ENCODE data around the gene C14orf93.

C14orf93 gene

GRCh38 chr14:23000860-23001259 lies 9.1 kb downstream of the C14orf93 start:
- intact Hi-C loops (cut with micrococcal nuclease): no loop called here
- Mint-ChIP-seq H3K4me3 (no peak overlapping the region), H3K9me3 (no peaks in the 10 kb centered on the region), H3K36me3 (ENCODE audit: low read depth) (no peaks in the 10 kb centered on the region), H3K4me1 (ENCODE audit: low read depth) (no peaks in the 10 kb centered on the region), H3K27ac (no peak overlapping the region), H3K27me3 (no peaks in the 10 kb centered on the region)

DNA sequence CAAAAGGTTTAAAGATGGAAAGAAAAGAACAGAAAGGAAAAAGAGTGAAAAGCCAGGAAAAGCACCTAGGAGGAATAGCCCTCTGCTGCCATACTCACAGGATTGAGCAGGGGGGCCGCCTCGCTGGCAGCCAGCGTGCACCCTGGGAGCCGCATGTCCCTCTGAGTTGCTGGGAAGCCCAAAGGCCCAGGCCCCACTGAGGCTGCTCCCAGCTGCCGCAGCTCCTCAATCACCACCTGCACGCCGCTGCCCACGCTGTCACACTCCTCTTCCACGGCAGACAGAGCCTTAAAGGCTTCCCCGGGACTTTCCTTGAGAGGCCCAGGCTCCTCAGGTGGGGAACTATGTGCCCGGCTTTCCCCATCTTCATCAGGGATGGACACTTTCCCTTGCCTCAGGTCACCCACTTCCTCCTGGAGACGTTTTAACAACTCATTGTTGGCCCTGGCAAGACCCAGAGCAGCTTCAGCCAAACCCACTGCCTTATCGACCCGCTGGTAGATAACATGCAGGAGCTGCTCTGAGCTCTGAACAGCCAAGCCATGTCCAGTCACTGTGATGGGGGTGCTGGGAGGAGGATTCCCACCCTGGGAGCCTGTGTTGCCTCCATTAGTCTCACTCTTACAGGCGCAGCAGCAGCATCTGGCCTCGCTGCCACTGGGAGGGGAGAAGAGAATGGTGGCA lies 11.5 kb downstream of the C14orf93 start:
- H3K36me3 Mint-ChIP-seq (ENCODE audit: low read depth): peaks cover 5% of the 10 kb centered on the region
- H3K27ac Mint-ChIP-seq: no peak overlapping the region
- H3K27me3 Mint-ChIP-seq: no peaks in the 10 kb centered on the region
- no peak overlapping the region for H3K4me3 Mint-ChIP-seq
- H3K9me3 Mint-ChIP-seq: no peaks in the 10 kb centered on the region
- intact Hi-C loops (cut with micrococcal nuclease): no loop called here
- H3K4me1 Mint-ChIP-seq (ENCODE audit: low read depth): no peaks in the 10 kb centered on the region

DNA sequence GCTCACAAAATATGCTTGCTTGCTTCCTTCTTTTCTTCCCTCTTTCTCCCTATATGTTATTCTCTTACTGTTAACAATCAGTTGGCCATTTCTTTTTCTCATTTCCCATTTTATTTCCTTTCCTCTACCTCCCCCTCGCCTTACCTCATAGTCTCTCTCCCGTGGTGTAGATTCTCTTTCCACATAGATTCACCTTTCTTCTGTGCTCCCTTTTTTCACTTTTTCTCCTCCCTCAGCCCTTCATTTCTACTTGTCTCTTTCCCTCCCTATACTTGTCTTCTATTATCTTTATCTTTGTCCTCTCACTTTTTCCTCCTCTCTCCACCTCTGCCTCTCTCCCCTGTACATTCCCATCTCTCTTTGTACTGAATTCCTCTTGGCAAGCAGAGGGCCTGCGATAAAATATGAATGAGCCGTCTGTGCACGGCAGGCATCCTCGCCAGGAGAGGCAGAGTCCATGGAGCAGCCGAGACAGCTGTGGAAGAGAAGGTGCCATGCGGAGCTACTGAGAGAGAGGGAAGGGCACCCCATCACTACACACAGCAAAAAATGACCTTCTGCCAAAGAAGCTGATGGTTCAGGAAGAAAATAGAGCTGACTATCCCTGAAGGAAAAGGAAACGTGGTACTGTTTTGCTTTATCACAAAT lies 12.1 kb downstream of the C14orf93 start:
- Mint-ChIP-seq H3K36me3 (ENCODE audit: low read depth) (peaks cover 11% of the 10 kb centered on the region), H3K27ac (no peak overlapping the region), H3K27me3 (no peaks in the 10 kb centered on the region), H3K9me3 (no peaks in the 10 kb centered on the region), H3K4me3 (no peak overlapping the region), H3K4me1 (ENCODE audit: low read depth) (no peaks in the 10 kb centered on the region)
- intact Hi-C loops (cut with micrococcal nuclease): no loop called here

GRCh38 chr14:22996768-22997654 lies 12.9 kb downstream of the C14orf93 start:
- H3K27me3 Mint-ChIP-seq: no peaks in the 10 kb centered on the region

DNA sequence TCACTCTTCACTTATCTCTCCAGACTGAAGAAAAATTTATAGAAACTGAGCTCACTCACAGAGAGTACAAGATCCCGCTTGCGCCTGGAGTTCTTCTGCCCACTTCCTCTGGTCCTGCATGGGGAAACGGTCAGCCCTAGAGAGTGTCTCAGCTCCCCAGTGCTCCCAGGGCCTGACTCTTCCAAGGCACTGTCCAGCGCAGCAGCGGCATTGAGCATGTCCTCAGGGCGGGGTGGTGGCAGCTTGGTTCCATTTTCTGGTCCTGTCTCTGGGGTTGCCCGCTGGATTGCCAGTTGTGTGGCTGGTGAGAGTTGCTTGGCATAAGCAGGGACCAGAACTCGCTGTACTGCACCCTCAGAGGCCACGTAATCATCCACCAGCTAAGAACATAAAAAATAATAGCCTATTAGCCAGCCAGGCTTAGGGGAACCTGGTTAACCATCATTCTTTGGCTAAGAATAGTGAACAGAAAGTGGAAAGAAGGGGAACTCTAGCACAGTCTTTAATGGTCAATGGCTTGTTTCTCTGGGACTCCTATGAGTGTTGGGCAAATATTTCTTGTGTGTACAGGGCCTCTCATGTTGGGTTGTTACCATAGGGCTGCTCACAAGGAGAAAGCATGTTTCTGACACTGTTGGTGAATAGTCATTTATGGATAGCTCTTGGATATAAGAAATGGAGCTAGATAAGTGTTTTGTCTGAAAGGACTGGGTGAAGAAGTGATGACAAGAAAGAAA lies 13.9 kb downstream of the C14orf93 start:
- Mint-ChIP-seq H3K4me3 (no peak overlapping the region), H3K9me3 (no peaks in the 10 kb centered on the region), H3K27ac (no peak overlapping the region), H3K27me3 (no peaks in the 10 kb centered on the region), H3K36me3 (ENCODE audit: low read depth) (peaks cover 20% of the 10 kb centered on the region), H3K4me1 (ENCODE audit: low read depth) (no peaks in the 10 kb centered on the region)
- intact Hi-C loops (cut with micrococcal nuclease): no loop called here

More at GRCh38 chr14:22996768-22997654, 12.9 kb downstream of the C14orf93 start:
- Mint-ChIP-seq H3K4me1 (ENCODE audit: low read depth) (no peaks in the 10 kb centered on the region), H3K36me3 (ENCODE audit: low read depth) (peaks cover 11% of the 10 kb centered on the region), H3K4me3 (no peak overlapping the region), H3K27ac (no peak overlapping the region), H3K9me3 (no peaks in the 10 kb centered on the region)
- intact Hi-C loops (cut with micrococcal nuclease): no loop called here

DNA sequence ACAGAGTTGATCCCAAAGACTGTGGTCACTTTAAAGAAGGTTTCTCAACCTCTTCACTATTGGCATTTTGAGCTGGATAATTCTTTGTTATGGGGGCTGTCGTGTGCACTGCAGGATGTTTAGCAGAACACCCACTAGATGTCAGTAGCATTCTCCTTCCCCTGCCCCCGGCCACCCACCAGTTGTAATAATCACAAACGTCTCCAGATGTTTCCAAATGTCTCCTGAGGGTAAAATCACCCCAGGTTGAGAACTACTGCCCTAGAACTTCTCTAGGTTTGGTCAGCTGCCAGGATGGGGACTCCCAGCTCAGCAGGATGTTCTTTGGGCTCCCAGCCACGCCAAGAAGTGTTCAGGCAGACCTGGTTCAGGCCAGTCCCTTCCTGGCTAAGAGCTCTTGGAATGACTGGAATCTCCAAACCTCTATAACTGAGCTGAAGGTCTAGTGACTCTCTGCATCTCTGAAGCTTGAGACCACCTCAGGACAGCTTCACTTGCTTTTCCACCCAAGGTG lies 15.1 kb downstream of the C14orf93 start:
- no peaks in the 10 kb centered on the region for H3K27me3 Mint-ChIP-seq
- H3K4me3 Mint-ChIP-seq: no peak overlapping the region
- no peaks in the 10 kb centered on the region for H3K4me1 Mint-ChIP-seq (ENCODE audit: low read depth)
- peaks cover 32% of the 10 kb centered on the region for H3K36me3 Mint-ChIP-seq (ENCODE audit: low read depth)
- H3K27ac Mint-ChIP-seq: no peak overlapping the region
- intact Hi-C loops (cut with micrococcal nuclease): no loop called here
- no peaks in the 10 kb centered on the region for H3K9me3 Mint-ChIP-seq

- H3K9me3 Mint-ChIP-seq: no peaks in the 10 kb centered on the region
- H3K4me1 Mint-ChIP-seq (ENCODE audit: low read depth): no peaks in the 10 kb centered on the region
- intact Hi-C loops (cut with micrococcal nuclease): no loop called here
- H3K27me3 Mint-ChIP-seq: no peaks in the 10 kb centered on the region
- peaks cover 40% of the 10 kb centered on the region for H3K36me3 Mint-ChIP-seq (ENCODE audit: low read depth)
- no peak overlapping the region for H3K4me3 Mint-ChIP-seq
- H3K27ac Mint-ChIP-seq: no peak overlapping the region
Measured at GRCh38 chr14:22993517-22993916, 16.4 kb downstream of the C14orf93 start.

GRCh38 chr14:22991852-22992251 lies 18.1 kb downstream of the C14orf93 start:
- intact Hi-C loops (cut with micrococcal nuclease): no loop called here
- no peak overlapping the region for H3K27ac Mint-ChIP-seq

DNA sequence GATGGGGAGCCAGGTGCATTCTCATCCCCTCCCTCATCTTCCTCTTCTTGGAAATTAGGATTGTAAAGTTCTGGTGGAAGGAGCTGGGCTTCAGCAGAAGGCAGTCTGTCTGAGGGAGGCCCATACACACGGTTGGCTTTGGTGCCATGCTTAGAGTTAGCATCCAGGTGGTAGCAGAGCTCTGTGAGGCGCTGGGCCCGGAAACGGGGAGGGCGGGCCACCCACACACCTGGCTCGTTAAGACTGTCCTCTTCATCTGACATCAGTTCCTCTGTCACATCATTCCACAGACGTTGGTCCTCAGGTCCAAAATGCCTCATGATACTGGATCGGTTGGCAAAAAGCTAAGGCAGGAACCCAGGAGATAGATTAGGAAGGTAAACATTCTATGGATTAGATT lies 22.7 kb downstream of the C14orf93 start:
- Mint-ChIP-seq H3K36me3 (ENCODE audit: low read depth) (peaks cover 36% of the 10 kb centered on the region), H3K4me1 (ENCODE audit: low read depth) (no peaks in the 10 kb centered on the region), H3K27ac (no peak overlapping the region), H3K4me3 (no peak overlapping the region), H3K27me3 (no peaks in the 10 kb centered on the region), H3K9me3 (no peaks in the 10 kb centered on the region)
- intact Hi-C loops (cut with micrococcal nuclease): no loop called here

More at GRCh38 chr14:22991852-22992251, 18.1 kb downstream of the C14orf93 start:
- Mint-ChIP-seq H3K36me3 (ENCODE audit: low read depth) (peaks cover 47% of the 10 kb centered on the region), H3K27me3 (no peaks in the 10 kb centered on the region), H3K4me1 (ENCODE audit: low read depth) (no peaks in the 10 kb centered on the region), H3K9me3 (no peaks in the 10 kb centered on the region), H3K4me3 (no peak overlapping the region)

- peaks cover 32% of the 10 kb centered on the region for H3K36me3 Mint-ChIP-seq (ENCODE audit: low read depth)
- intact Hi-C loops (cut with micrococcal nuclease): loop anchor here (1.0 kb wide), 1 partner anchor 72 kb away; no protein-coding TSS in a partner anchor
- H3K4me1 Mint-ChIP-seq (ENCODE audit: low read depth): no peaks in the 10 kb centered on the region
- no peaks in the 10 kb centered on the region for H3K9me3 Mint-ChIP-seq
- peaks cover 5% of the 10 kb centered on the region for H3K27me3 Mint-ChIP-seq
- no peak overlapping the region for H3K27ac Mint-ChIP-seq
- H3K4me3 Mint-ChIP-seq: no peak overlapping the region
Measured at GRCh38 chr14:22986508-22987054, 23.4 kb downstream of the C14orf93 start.

GRCh38 chr14:22985894-22986507 lies 23.9 kb downstream of the C14orf93 start:
- no peak overlapping the region for H3K27ac Mint-ChIP-seq
- H3K27me3 Mint-ChIP-seq: peaks cover 11% of the 10 kb centered on the region
- H3K4me3 Mint-ChIP-seq: no peak overlapping the region
- peaks cover 26% of the 10 kb centered on the region for H3K36me3 Mint-ChIP-seq (ENCODE audit: low read depth)
- H3K9me3 Mint-ChIP-seq: no peaks in the 10 kb centered on the region
- intact Hi-C loops (cut with micrococcal nuclease): loop anchor here (1.0 kb wide), 1 partner anchor 72 kb away; no protein-coding TSS in a partner anchor
- no peaks in the 10 kb centered on the region for H3K4me1 Mint-ChIP-seq (ENCODE audit: low read depth)

GRCh38 chr14:22984959-22985658 lies 24.8 kb downstream of the C14orf93 start:
- Mint-ChIP-seq H3K4me1 (ENCODE audit: low read depth) (no peaks in the 10 kb centered on the region), H3K9me3 (no peaks in the 10 kb centered on the region), H3K27me3 (peaks cover 18% of the 10 kb centered on the region), H3K4me3 (no peak overlapping the region), H3K27ac (no peak overlapping the region), H3K36me3 (ENCODE audit: low read depth) (peaks cover 18% of the 10 kb centered on the region)
- intact Hi-C loops (cut with micrococcal nuclease): no loop called here
